MM.1S (cell line): ENCODE measurements around the gene CLIC1.

Experiments used
- CTCF ChIP-seq: fragments of 300-600 bp; sonication (generic); IDR thresholded peaks from 2 replicates; pipeline ENCODE4 v1.5.1; 2016; ENCODE audit warnings: antibody characterized with exemption, low read length, mixed read lengths
- EZH2phosphoT487 ChIP-seq: fragments of 300-600 bp; sonication (generic); IDR thresholded peaks from 2 replicates; pipeline ENCODE4 v1.6.1; 2018; ENCODE audit warnings: antibody characterized with exemption, low read length

GRCh38 chr6:31708224-31708623 is 28.1 kb downstream of the CLIC1 start:
- TF ChIP-seq EZH2phosphoT487 (no peak), CTCF (no peak)
